ENCODE data around the gene CHRNA9.

The CHRNA9 gene

GRCh38 chr4:40330536-40330935 lies 4.6 kb upstream of the CHRNA9 start:
- intact Hi-C loops (cut with DNase I): no loop called here
- no peak for DNase-seq

- intact Hi-C loops (cut with DNase I): no loop called here
These were observed 3.9 kb upstream of the CHRNA9 start for GRCh38 chr4:40331101-40331745.

GRCh38 chr4:40331961-40332360 lies 3.2 kb upstream of the CHRNA9 start:
- no peak for DNase-seq
- intact Hi-C loops (cut with DNase I): no loop called here

More at GRCh38 chr4:40331101-40331745, 3.9 kb upstream of the CHRNA9 start:
- no peak for DNase-seq

GRCh38 chr4:40333921-40334352 lies 1.2 kb upstream of the CHRNA9 start:
- intact Hi-C loops (cut with DNase I): no loop called here
- peak in 38 of 42 donors; percentile 8 to 80 (median 48) for DNase-seq

- DNase-seq: no peak
- intact Hi-C loops (cut with DNase I): no loop called here
These were observed 377 bp downstream of the CHRNA9 start for GRCh38 chr4:40335525-40335894.

GRCh38 chr4:40337051-40337450 lies 1.9 kb downstream of the CHRNA9 start:
- DNase-seq: no peak
- intact Hi-C loops (cut with DNase I): no loop called here

- DNase-seq: no peak
- intact Hi-C loops (cut with DNase I): no loop called here
These were observed 2.4 kb downstream of the CHRNA9 start for GRCh38 chr4:40337523-40337922.

GRCh38 chr4:40340030-40340429 lies 4.9 kb downstream of the CHRNA9 start:
- no peak for DNase-seq
- intact Hi-C loops (cut with DNase I): no loop called here

GRCh38 chr4:40347472-40347871 lies 12.3 kb downstream of the CHRNA9 start:
- intact Hi-C loops (cut with DNase I): no loop called here
- DNase-seq: no peak

GRCh38 chr4:40348000-40348399 lies 12.9 kb downstream of the CHRNA9 start:
- intact Hi-C loops (cut with DNase I): no loop called here

GRCh38 chr4:40349561-40350198 lies 14.5 kb downstream of the CHRNA9 start:
- intact Hi-C loops (cut with DNase I): no loop called here
- no peak for DNase-seq

More at GRCh38 chr4:40348000-40348399, 12.9 kb downstream of the CHRNA9 start:
- DNase-seq: no peak

GRCh38 chr4:40350627-40351227 lies 15.6 kb downstream of the CHRNA9 start:
- no peak for DNase-seq
- intact Hi-C loops (cut with DNase I): no loop called here

- intact Hi-C loops (cut with DNase I): no loop called here
- DNase-seq: no peak
These were observed 19.0 kb downstream of the CHRNA9 start for GRCh38 chr4:40354158-40354557.

GRCh38 chr4:40355131-40355530 lies 20.0 kb downstream of the CHRNA9 start:
- no peak for DNase-seq
- intact Hi-C loops (cut with DNase I): no loop called here

- DNase-seq: no peak
- intact Hi-C loops (cut with DNase I): no loop called here
These were observed 22.6 kb downstream of the CHRNA9 start for GRCh38 chr4:40357738-40358137.

GRCh38 chr4:40361338-40361737 lies 26.2 kb downstream of the CHRNA9 start:
- intact Hi-C loops (cut with DNase I): no loop called here
- no peak for DNase-seq

- DNase-seq: no peak
- intact Hi-C loops (cut with DNase I): no loop called here
These were observed 28.3 kb downstream of the CHRNA9 start for GRCh38 chr4:40363382-40363920.

- DNase-seq: no peak
- intact Hi-C loops (cut with DNase I): no loop called here
These were observed 28.8 kb downstream of the CHRNA9 start for GRCh38 chr4:40363945-40364344.

GRCh38 chr4:40365766-40366165 lies 30.6 kb downstream of the CHRNA9 start:
- intact Hi-C loops (cut with DNase I): no loop called here
- no peak for DNase-seq

- no peak for DNase-seq
- intact Hi-C loops (cut with DNase I): no loop called here
These were observed 32.3 kb downstream of the CHRNA9 start for GRCh38 chr4:40367451-40367850.

Measured in head of caudate nucleus (tissue), 42 donors.